Skeletal muscle satellite cell (primary cell): ENCODE results near the gene TEDDM1.
"Not testable (repeated sequence)": the region's sequence is repeated elsewhere in the genome, so short reads cannot be mapped to it uniquely, and the experiment has no call there.

Experiments used
- H3K27me3 ChIP-seq: 2 replicates; pipeline ENCODE4 v1.7.0; 2013; ENCODE audit warnings: low read length; ENCODE audit not compliant: control insufficient read depth, insufficient read depth
- H3K36me3 ChIP-seq: 2 replicates; pipeline ENCODE4 v1.7.0; 2013; ENCODE audit warnings: mild to moderate bottlenecking, control low read depth, low read length; ENCODE audit not compliant: insufficient read depth
- H3K4me1 ChIP-seq: 2 replicates; pipeline ENCODE4 v1.7.0; 2013; ENCODE audit warnings: low read length; ENCODE audit not compliant: control insufficient read depth, insufficient read depth
- H3K4me2 ChIP-seq: 2 replicates; pipeline ENCODE4 v1.7.0; 2013; ENCODE audit warnings: mild to moderate bottlenecking, low read length
- H3K4me3 ChIP-seq: 2 replicates; pipeline ENCODE4 v1.7.0; 2013; ENCODE audit warnings: low read length
- H3K9ac ChIP-seq: 2 replicates; pipeline ENCODE4 v1.7.0; 2013; ENCODE audit warnings: mild to moderate bottlenecking, low read depth, low read length, moderate library complexity
- H3K9me3 ChIP-seq: replicated peaks from 2 replicates; pipeline ENCODE4 v1.7.0; 2013; ENCODE audit warnings: mild to moderate bottlenecking, control low read depth, low read length

TEDDM1 gene

DNA sequence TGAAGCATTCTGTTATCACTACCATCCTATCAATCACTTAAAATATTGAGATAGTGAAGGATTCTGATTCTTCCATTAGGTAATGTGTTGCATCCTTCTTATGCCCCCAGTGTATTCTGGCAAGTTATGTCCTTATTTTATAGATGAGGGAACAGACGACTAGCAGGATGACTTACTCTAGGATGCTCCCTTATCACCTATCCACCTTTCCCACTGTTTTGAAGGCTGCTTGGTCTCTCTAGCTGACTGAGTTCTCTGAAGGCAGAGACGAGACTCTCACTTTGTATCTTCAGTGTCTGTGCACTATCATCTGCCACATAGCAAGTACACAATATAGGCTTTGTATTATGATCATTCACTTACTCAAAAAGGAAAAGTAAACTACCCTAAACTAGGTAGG, 12.9 kb downstream of the TEDDM1 start:
- Histone ChIP-seq H3K4me3 (no peak overlapping the region), H3K9me3 (no peaks in the 10 kb centered on the region), H3K27me3 (no peaks in the 10 kb centered on the region), H3K4me1 (peaks cover 16% of the 10 kb centered on the region), H3K9ac (no peak overlapping the region), H3K36me3 (peaks cover 67% of the 10 kb centered on the region), H3K4me2 (no peak overlapping the region)

DNA sequence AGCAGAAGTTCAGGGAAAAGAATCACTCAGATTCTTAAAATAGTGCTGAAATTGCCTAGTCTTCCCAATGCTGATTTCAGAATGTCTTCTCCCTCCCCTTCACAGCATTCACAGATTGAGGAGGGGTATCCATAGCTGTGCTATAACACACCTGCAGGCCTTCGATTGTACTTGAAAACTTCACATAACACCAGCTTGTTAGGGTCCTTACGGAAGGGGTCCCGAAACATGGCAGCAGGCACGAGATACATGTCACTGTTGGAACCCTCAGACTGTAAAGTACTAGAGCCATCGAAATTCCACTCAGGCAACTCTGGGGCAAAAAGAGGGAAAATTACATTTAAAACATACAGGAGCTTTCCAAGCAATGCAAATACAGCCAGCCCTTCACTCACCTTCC, 13.5 kb downstream of the TEDDM1 start:
- H3K36me3 ChIP-seq = peaks cover 73% of the 10 kb centered on the region
- H3K9ac ChIP-seq = no peak overlapping the region
- no peak overlapping the region for H3K4me2 ChIP-seq
- no peaks in the 10 kb centered on the region for H3K9me3 ChIP-seq
- H3K27me3 ChIP-seq = no peaks in the 10 kb centered on the region
- peaks cover 11% of the 10 kb centered on the region for H3K4me1 ChIP-seq
- no peak overlapping the region for H3K4me3 ChIP-seq

DNA sequence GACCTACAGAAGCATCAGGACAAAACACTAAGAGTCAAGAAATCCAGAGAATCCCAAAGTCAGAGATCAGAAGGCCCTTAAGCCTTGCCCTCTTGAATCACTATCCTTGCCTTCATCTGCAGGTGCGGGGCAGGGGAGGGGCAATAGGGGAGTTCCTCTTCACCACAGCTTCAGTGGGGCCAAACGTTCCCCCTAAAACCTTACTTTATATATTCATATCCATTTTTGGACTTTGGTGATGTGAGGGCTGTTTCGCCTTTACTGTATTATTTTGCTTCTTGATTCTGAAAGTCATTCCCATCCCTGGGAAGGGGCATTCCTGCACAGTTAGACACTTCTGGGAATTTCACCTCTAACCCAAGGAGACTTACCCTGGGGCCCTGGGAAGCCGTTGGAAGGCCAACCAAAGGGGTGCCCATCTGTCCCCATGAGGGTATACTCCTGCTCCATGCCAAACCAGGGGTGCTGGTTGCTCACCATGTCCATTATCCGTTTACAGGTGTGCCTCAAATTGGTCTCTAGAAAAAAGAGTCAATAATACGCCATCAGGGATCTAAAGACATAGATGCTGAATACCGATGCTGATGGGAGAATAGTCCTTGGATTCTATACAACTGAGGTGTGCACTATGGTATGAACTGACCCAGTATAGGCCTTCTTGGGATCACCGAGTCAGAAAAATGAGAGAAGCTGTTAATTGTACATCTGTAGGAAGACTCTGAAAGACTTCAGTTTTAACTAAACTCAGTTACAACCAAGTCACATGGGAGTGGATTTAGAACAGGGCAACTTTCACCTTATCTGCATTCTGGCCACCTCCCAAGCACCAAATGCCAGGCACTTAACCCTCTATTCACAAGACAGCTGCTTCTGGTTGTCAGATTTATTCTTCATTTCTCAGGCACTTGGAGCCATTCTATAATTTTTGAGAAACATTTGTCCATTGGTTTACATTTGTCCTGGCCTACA, 14.3 kb downstream of the TEDDM1 start:
- Histone ChIP-seq H3K4me2 (no peak overlapping the region), H3K9ac (no peak overlapping the region), H3K9me3 (no peaks in the 10 kb centered on the region), H3K27me3 (no peaks in the 10 kb centered on the region), H3K4me3 (no peak overlapping the region), H3K4me1 (peaks cover 11% of the 10 kb centered on the region), H3K36me3 (peaks cover 79% of the 10 kb centered on the region)

DNA sequence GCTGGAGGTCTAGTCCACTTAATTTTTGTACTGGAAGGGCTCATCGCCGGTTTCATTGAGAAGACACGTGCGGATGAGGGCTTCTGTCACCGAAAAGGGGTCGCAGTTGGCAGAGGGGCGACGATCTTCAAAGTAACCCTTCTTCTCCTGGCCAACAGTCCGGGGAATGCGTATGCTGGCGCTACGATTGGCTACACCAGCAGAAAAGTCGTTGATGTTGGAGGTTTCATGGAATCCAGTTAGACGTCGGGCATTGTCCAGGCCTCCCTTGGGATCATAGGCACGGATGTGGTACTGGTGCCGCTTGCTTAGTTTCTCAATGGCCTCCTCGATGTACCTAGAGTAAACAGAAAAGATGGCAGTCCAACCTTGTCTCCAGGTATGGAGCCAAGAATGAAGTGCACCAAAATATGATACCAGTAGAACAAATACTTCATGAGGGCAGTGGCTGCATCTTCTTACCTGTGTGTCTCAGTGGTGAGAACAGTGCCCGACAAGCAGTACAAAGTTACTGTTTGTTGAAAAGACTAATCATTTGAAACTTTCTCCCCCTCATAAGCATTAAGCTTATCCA, 16.0 kb downstream of the TEDDM1 start:
- Histone ChIP-seq H3K36me3 (peaks cover 71% of the 10 kb centered on the region), H3K4me3 (no peak overlapping the region), H3K9me3 (no peaks in the 10 kb centered on the region), H3K4me1 (peaks cover 11% of the 10 kb centered on the region), H3K27me3 (no peaks in the 10 kb centered on the region), H3K9ac (no peak overlapping the region), H3K4me2 (no peak overlapping the region)

DNA sequence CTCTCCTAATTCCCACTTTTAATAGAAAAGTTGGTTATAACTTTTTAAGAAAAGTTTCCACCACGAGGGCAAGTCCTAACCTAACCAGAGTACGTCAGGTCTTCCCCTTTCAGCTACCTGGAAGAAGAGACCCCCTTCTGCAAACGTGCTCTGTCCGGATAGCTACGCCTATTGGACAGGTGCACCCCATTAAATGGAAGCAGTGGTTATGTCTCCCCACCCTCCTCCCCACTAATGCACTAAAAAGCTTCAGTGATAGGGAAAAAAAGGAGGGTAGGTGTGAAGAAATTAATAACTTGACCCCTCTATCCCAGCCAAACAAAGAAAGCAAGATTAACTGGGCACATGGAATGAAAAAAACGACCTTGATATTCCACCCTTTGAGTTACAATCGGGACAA, 16.5 kb downstream of the TEDDM1 start:
- Histone ChIP-seq H3K9ac (no peak overlapping the region), H3K4me2 (no peak overlapping the region), H3K27me3 (no peaks in the 10 kb centered on the region), H3K36me3 (peaks cover 71% of the 10 kb centered on the region), H3K4me1 (peaks cover 11% of the 10 kb centered on the region), H3K4me3 (no peak overlapping the region), H3K9me3 (no peaks in the 10 kb centered on the region)

DNA sequence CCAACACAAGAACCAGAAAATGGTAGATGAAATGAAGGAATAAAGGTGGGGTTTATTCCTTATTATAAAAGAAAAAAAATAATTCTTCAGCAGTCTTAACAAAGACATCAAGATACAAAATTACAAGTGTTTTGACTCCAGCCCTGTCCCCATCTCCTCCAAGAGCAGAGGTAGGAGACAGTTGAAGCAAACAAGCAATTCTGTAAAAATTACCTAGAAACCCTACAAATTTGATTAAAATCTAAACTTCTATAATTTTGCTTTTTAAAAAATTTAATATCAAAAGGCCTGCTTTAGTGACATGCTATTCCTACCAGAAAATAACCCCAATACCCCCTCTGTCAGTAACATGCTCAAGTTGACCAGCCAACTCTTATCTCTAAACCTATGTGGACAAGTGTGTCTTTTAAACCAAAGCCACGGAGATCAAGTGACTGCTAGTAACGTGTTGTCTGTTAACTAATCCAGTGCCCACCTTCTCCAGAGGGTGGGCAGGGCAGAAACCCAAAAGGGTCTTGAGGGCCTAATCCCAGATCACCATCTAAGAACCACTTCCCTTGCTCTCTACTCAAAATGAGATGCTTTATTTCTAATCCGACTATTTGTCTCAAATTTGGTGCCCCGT, 17.3 kb downstream of the TEDDM1 start:
- Histone ChIP-seq H3K4me1 (peaks cover 3% of the 10 kb centered on the region), H3K9ac (no peak overlapping the region), H3K9me3 (no peaks in the 10 kb centered on the region), H3K4me2 (no peak overlapping the region), H3K36me3 (peaks cover 67% of the 10 kb centered on the region), H3K27me3 (no peaks in the 10 kb centered on the region), H3K4me3 (no peak overlapping the region)

DNA sequence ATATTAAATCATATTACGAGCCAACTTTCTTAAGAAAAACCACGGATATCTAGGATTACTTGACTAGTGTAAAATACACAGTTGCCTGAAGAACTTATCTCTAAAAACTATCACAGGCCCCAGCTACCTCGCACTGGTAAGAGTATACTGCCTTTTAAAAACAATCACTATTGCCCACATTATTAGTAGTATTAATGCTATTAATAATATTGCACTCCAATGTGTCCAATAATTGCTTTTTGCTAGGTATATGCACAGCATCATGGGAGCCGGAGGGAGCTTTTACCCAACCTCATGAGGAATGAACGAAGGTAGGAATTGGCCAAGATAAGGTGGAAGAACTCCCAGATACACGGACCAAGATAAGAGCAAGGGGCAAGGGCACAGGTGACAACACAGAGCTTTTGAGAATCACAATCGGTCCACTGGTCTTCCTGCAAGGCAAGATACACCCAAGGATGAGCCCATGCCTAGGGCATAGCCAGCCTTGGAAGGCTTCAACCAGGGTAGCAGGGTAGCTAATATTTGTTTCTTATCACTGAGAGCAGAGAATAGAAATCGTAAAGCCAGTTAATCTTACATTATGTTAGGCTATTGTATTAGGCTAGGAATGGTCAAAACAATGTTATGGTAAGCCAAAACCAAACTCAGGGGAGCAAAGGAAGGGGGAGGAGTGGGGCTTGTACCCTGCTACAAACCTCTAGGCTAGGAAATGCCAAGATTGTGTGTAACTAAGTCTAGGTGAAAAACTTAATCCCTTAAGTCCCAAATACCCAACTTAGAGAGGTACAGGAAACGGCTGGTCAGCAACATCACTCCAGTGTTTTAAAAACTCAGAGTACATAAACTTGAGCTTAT, 18.3 kb downstream of the TEDDM1 start:
- no peaks in the 10 kb centered on the region for H3K4me1 ChIP-seq
- no peaks in the 10 kb centered on the region for H3K27me3 ChIP-seq
- no peak overlapping the region for H3K4me2 ChIP-seq
- no peak overlapping the region for H3K9ac ChIP-seq
- H3K36me3 ChIP-seq = peaks cover 57% of the 10 kb centered on the region
- H3K9me3 ChIP-seq = no peaks in the 10 kb centered on the region
- no peak overlapping the region for H3K4me3 ChIP-seq

DNA sequence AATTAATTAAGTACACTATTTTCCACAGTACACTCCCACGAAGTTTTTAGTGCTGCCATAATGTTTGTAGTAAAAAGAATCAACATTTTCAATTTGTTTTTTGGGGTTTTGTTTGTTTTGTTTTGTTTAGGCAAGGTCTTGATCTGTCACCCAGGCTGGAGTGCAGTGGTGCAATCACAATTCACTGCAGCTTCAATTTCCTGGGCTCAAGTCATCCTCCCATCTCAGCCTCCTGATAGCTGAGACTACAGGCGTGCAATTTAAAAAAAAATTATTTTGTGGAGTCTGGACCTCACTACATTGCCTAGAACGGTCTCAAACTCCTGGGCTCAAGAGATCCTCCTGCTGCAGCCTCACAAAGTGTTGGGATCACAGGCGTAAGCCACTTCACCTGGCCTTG, 20.3 kb downstream of the TEDDM1 start:
- Histone ChIP-seq H3K9me3 (no peaks in the 10 kb centered on the region), H3K4me2 (no peak overlapping the region), H3K27me3 (no peaks in the 10 kb centered on the region), H3K4me3 (no peak overlapping the region), H3K36me3 (peaks cover 37% of the 10 kb centered on the region), H3K9ac (no peak overlapping the region), H3K4me1 (no peaks in the 10 kb centered on the region)

DNA sequence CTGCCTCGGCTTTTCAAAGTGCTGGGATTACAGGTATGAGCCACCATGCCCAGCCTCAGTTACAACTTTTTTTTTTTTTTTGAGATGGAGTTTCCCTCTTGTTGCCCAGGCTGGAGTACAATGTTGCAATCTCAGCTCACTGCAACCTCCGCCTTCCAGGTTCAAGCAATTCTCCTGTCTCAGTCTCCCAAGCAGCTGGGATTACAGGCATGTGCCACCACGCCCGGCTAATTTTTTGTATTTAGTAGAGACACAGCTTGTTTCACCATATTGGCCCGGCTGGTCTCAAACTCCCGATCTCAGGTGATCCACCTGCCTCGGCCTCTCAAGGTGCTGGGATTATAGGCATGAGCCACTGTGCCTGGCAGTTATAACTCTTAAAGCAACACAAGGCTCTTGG, 20.7 kb downstream of the TEDDM1 start:
- not testable (repeated sequence) for H3K9ac ChIP-seq, H3K4me3 ChIP-seq, H3K4me1 ChIP-seq, H3K9me3 ChIP-seq, H3K27me3 ChIP-seq, H3K4me2 ChIP-seq
- H3K36me3 ChIP-seq = peaks cover 35% of the 10 kb centered on the region

DNA sequence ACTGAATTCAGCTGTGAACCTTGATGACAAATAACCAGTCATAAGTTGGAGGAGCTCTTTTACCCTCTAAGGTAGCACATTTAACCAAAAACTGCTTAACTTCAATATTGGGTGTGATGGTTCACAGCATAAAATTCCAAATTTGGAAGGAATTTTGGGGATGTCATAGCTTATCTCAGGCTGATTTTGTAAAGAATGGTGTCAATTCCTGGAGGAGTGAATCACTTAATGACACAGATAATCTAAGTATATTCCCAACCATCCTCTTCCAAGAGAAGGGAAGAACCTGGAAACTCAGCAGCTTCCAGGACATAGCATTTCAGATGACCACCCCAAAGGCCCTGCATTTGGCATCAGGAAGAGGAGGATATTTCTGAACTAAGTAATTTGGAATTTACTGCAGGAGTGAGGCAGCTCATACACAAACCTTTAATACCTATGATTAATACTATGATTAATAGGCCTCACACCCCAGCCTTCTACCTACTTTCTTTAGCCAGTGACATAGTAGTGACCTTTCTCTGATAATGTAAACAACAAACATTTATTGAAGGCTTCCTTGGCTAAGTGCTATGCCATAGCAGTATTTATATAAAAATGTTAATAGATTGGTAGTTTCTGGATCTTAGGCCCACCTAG, 23.4 kb downstream of the TEDDM1 start:
- H3K4me1 ChIP-seq = no peaks in the 10 kb centered on the region
- H3K9me3 ChIP-seq = no peaks in the 10 kb centered on the region
- peaks cover 8% of the 10 kb centered on the region for H3K36me3 ChIP-seq
- no peaks in the 10 kb centered on the region for H3K27me3 ChIP-seq
- H3K9ac ChIP-seq = no peak overlapping the region
- no peak overlapping the region for H3K4me3 ChIP-seq
- no peak overlapping the region for H3K4me2 ChIP-seq
